OCI-LY3 (cell line): Measurements from ENCODE around the gene TMEM178B.

Source experiments
- H2AFZ ChIP-seq: fragments of 200-600, 300-600 bp; shearing (Covaris generic); 2 replicates; pipeline ENCODE4 v1.6.0; 2014; ENCODE audit warnings: antibody characterized with exemption, low read depth, low read length
- H3K27ac ChIP-seq: fragments of 200-600, 300-600 bp; sonication (generic); 2 replicates; pipeline ENCODE4 v1.5.1; 2014; ENCODE audit warnings: mild to moderate bottlenecking, low read length, moderate library complexity, mixed read lengths
- H3K27me3 ChIP-seq: fragments of 200-600, 300-600 bp; sonication (generic); 2 replicates; pipeline ENCODE4 v1.6.1; 2014; ENCODE audit warnings: low read depth, low read length, mixed read lengths
- H3K36me3 ChIP-seq: fragments of 200-600, 300-600 bp; sonication (generic); replicated peaks from 2 replicates; pipeline ENCODE3; 2014; ENCODE audit warnings: low read depth, low read length, mixed read lengths
- H3K4me1 ChIP-seq: fragments of 300-600, 200-600 bp; sonication (generic); 2 replicates; pipeline ENCODE4 v1.6.1; 2014; ENCODE audit warnings: low read length, mixed read lengths
- H3K4me2 ChIP-seq: fragments of 200-600, 300-600 bp; sonication (generic); 2 replicates; pipeline ENCODE4 v1.6.1; 2014; ENCODE audit warnings: low read length, mixed read lengths
- H3K4me3 ChIP-seq: fragments of 300-600, 200-600 bp; sonication (generic); 2 replicates; pipeline ENCODE4 v1.5.1; 2014; ENCODE audit warnings: antibody characterized with exemption, mild to moderate bottlenecking, low read length, moderate library complexity
- H3K79me2 ChIP-seq: fragments of 300-600, 200-600 bp; shearing (Covaris generic); 2 replicates; pipeline ENCODE4 v1.6.1; 2014; ENCODE audit warnings: mild to moderate bottlenecking, low read length, mixed read lengths
- H3K9ac ChIP-seq: fragments of 300-600, 200-600 bp; shearing (Covaris generic); 2 replicates; pipeline ENCODE4 v1.6.0; 2014; ENCODE audit warnings: mild to moderate bottlenecking, low read length, moderate library complexity
- H3K9me3 ChIP-seq: fragments of 200-600, 300-600 bp; shearing (Covaris generic); 2 replicates; pipeline ENCODE4 v1.6.1; 2014; ENCODE audit warnings: low read length, mixed read lengths; ENCODE audit not compliant: insufficient read depth
- H4K20me1 ChIP-seq: fragments of 200-600, 300-600 bp; sonication (generic); 2 replicates; pipeline ENCODE4 v1.6.1; 2016; ENCODE audit warnings: low read length, mixed read lengths; ENCODE audit not compliant: insufficient read depth
- EZH2phosphoT487 ChIP-seq: fragments of 200-600 bp; shearing (Covaris generic); IDR thresholded peaks from 2 replicates; pipeline ENCODE4 v1.6.1; 2018; ENCODE audit warnings: antibody characterized with exemption, mixed run types, low read depth
- TF ChIP-seq, protein P1 (sequence below): fragments of 200-600, 300-600 bp; sonication (generic); IDR thresholded peaks from 2 replicates; pipeline ENCODE4 v1.5.1; 2014; ENCODE audit warnings: antibody characterized with exemption, low read length, low read depth

Gene TMEM178B

DNA sequence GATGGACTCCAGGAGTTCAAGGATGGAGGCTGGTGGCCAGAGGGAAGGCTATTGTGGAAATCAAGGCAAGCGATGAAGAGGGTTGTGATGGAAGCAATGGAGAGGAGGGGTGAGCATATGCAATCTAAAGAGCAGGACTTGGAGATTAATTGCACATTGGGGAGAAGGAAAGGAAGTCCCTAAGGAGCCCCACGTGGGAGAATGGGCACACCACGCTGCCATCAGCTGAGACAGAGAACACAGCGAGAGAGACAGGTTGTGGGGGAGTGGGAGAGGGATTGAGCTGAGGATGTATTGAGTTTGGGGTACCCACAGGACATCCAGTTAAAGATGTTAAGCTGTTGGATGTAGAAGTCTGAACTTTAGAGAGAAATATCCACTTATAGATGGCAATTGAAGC is 73.6 kb downstream of the TMEM178B start:
- Histone ChIP-seq H3K27me3 (no peaks in the 10 kb centered on the region), H4K20me1 (no peaks in the 10 kb centered on the region), H3K4me1 (peaks cover 7% of the 10 kb centered on the region; the same call in 1 of the 2 replicates), H3K4me3 (no peak overlapping the region), H3K9ac (no peak overlapping the region), H3K4me2 (no peak overlapping the region), H3K36me3 (no peaks in the 10 kb centered on the region), H3K9me3 (no peaks in the 10 kb centered on the region), H2AFZ (no peak overlapping the region), H3K27ac (no peak overlapping the region), H3K79me2 (no peaks in the 10 kb centered on the region)
- TF ChIP-seq, protein P1, sequence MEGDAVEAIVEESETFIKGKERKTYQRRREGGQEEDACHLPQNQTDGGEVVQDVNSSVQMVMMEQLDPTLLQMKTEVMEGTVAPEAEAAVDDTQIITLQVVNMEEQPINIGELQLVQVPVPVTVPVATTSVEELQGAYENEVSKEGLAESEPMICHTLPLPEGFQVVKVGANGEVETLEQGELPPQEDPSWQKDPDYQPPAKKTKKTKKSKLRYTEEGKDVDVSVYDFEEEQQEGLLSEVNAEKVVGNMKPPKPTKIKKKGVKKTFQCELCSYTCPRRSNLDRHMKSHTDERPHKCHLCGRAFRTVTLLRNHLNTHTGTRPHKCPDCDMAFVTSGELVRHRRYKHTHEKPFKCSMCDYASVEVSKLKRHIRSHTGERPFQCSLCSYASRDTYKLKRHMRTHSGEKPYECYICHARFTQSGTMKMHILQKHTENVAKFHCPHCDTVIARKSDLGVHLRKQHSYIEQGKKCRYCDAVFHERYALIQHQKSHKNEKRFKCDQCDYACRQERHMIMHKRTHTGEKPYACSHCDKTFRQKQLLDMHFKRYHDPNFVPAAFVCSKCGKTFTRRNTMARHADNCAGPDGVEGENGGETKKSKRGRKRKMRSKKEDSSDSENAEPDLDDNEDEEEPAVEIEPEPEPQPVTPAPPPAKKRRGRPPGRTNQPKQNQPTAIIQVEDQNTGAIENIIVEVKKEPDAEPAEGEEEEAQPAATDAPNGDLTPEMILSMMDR = no peak
- no peak for TF ChIP-seq EZH2phosphoT487

DNA sequence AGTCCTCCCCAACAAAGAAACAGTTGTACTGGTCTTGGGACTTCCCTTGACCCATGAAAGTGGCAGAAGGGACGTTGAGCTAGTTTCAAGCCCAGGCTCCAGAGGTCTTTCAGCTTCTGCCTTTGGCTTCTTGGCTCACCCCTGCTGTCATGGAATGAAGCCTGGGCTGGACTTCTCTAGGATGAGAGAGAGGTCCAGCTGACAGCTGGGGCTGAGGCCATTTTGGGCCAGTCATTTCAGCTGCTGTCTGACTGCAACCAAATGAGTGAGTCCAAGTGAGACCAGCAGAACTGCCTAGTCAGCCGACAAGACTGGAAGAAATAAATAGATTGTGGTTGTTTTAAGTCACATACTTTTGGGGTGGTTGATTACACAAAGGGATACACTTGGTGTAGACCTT is 76.6 kb downstream of the TMEM178B start:
- H3K4me2 ChIP-seq = no peak overlapping the region
- H2AFZ ChIP-seq = no peak overlapping the region
- no peaks in the 10 kb centered on the region for H3K9me3 ChIP-seq
- TF ChIP-seq, protein P1 = no peak
- TF ChIP-seq EZH2phosphoT487 = no peak
- no peaks in the 10 kb centered on the region for H3K79me2 ChIP-seq
- H3K4me3 ChIP-seq = no peak overlapping the region
- H3K9ac ChIP-seq = no peak overlapping the region
- no peaks in the 10 kb centered on the region for H3K27me3 ChIP-seq
- H3K4me1 ChIP-seq = peaks cover 7% of the 10 kb centered on the region; the same call in 1 of the 2 replicates
- no peaks in the 10 kb centered on the region for H3K36me3 ChIP-seq
- no peak overlapping the region for H3K27ac ChIP-seq
- H4K20me1 ChIP-seq = no peaks in the 10 kb centered on the region

DNA sequence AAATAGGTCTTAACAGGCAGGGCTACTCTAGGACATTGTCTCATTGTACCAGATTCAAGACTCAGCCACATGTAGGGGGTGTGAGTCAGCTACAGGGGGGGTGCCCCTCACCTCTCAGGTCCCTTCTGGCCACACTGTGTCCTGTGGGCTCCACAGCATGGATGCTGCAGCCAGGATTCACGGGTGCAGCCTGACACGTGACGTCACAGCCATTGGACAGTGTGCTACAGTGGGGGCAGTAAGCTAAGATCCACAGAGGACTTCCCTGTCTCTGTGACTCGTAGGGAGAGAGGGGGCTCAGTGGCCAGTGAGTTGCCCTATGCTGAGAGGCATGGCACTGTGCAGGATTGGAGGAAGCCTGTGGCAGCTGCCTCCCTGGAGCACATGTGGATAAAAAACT is 77.9 kb downstream of the TMEM178B start:
- Histone ChIP-seq H3K9ac (no peak overlapping the region), H3K79me2 (no peaks in the 10 kb centered on the region), H3K27ac (no peak overlapping the region), H3K4me1 (peaks cover 7% of the 10 kb centered on the region; the same call in 1 of the 2 replicates), H3K4me2 (no peak overlapping the region), H2AFZ (no peak overlapping the region), H4K20me1 (no peaks in the 10 kb centered on the region), H3K27me3 (no peaks in the 10 kb centered on the region), H3K4me3 (no peak overlapping the region), H3K36me3 (no peaks in the 10 kb centered on the region), H3K9me3 (no peaks in the 10 kb centered on the region)
- no peak for TF ChIP-seq EZH2phosphoT487
- TF ChIP-seq, protein P1 = no peak

DNA sequence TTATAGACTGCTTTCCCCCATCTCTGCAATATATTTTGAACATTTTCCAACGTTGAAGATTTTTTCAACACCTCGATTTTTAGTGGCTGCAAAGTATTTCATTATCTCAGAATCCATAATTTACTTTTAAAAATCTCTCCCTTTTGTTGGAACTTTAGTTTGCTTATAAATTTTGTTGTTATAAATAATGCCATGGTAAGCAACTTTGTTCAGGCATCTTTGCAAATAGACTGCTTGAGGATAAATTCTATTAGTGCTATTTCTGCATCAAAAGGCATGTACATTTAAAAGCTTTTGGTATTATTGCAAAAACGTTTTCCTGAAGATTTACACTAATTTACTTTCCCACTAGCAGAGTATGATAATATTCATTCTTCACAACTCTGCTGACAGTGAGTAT is 79.4 kb downstream of the TMEM178B start:
- H3K79me2 ChIP-seq = no peaks in the 10 kb centered on the region
- H3K4me2 ChIP-seq = no peak overlapping the region
- H4K20me1 ChIP-seq = no peaks in the 10 kb centered on the region
- no peaks in the 10 kb centered on the region for H3K9me3 ChIP-seq
- H3K27ac ChIP-seq = no peak overlapping the region
- no peak overlapping the region for H2AFZ ChIP-seq
- TF ChIP-seq EZH2phosphoT487 = no peak
- TF ChIP-seq, protein P1 = no peak
- H3K4me1 ChIP-seq = peaks cover 7% of the 10 kb centered on the region; the same call in 1 of the 2 replicates
- H3K4me3 ChIP-seq = no peak overlapping the region
- no peaks in the 10 kb centered on the region for H3K27me3 ChIP-seq
- no peak overlapping the region for H3K9ac ChIP-seq
- H3K36me3 ChIP-seq = no peaks in the 10 kb centered on the region
